ENCODE results near the gene PHF12. TPM values are rescaled to one million over a fixed set of nuclear protein-coding genes. Genes with fewer than 3 reads are reported as not detected.
A peak's percentile ranks its signal among the peaks of the same experiment; 100 is the strongest.

Gene PHF12
- total and polyA plus RNA-seq, 10 of the 15 experiments (the other 5 are each of a cell fraction or from before 2014, with no cell fraction given): 1.3 to 43.9 (median 19.2) TPM

DNA sequence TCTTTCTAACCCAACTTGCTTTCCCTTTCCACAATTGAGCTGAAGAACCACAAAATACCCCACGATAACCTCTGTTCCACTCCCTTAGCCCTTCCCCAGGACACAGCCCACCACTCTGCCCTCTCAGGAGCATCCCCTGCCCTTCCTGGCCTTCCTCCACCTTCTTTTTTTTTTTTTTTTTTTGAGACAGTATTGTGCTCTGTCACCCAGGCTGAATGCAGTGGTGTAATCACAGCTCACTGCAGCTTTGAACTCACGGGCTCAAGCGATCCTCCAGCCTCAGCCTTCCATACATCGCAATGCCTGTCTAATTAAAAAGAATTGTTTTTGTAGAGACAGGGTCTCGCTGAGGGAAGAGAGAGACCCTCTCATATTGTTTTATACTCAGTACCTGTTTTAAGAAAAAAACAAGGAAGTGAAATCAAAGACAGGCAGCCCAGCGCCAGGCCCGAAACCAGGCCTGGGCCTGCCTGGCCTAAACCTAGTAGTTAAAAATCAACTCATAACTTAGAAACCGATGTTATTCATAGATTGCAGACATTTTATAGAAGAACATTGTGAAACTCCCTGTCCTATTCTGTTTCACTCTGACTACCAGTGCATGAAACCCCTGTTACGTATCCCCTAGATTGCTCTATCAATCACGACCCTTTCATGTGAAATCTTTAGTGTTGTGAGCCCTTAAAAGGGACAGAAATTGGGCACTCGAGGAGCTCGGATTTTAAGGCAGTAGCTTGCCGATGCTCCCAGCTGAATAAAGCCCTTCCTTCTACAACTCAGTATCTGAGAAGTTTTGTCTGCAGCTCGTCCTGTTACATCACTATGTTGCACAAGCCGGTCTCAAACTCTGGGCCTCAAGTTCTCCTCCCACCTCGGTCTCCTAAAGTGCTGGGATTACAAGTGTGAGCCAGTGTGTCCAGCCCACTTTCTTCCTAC, 57.8 kb downstream of the PHF12 start (continued):
- TF ChIP-seq, protein P1, sequence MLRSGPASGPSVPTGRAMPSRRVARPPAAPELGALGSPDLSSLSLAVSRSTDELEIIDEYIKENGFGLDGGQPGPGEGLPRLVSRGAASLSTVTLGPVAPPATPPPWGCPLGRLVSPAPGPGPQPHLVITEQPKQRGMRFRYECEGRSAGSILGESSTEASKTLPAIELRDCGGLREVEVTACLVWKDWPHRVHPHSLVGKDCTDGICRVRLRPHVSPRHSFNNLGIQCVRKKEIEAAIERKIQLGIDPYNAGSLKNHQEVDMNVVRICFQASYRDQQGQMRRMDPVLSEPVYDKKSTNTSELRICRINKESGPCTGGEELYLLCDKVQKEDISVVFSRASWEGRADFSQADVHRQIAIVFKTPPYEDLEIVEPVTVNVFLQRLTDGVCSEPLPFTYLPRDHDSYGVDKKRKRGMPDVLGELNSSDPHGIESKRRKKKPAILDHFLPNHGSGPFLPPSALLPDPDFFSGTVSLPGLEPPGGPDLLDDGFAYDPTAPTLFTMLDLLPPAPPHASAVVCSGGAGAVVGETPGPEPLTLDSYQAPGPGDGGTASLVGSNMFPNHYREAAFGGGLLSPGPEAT (IDR thresholded peaks at IDR 0.05; ENCODE audit: low read depth): peak; percentile 63
- TF ChIP-seq JUNB (IDR thresholded peaks at IDR 0.05) (peak; percentile 63), NBN (IDR thresholded peaks at IDR 0.05) (peak; percentile 66; the same call in 1 of the 2 replicates), IKZF2 (IDR thresholded peaks at IDR 0.05) (peak; percentile 25 to 53; a peak in 2 of 4 replicates), NFIC (IDR thresholded peaks at IDR 0.05; ENCODE audit: low read depth, low read length) (peak; percentile 83; the same call in 1 of the 2 replicates), ZBED1 (IDR thresholded peaks at IDR 0.05; ENCODE audit: borderline replicate concordance) (peak; percentile 19; the same call in 1 of the 2 replicates), ETV6 (conservative IDR thresholded peaks at IDR 0.05 in 1 of 2, IDR thresholded peaks at IDR 0.05 in 1 of 2; ENCODE audit: borderline replicate concordance in 1 of 2, low read depth in 1 of 2) (peak in 1 of 2 experiments; percentile 42; a peak in 1 of 4 replicates), MEF2B (IDR thresholded peaks at IDR 0.05; ENCODE audit: partially characterized antibody, poor library complexity, severe bottlenecking) (peak; percentile 62), SPI1 (IDR thresholded peaks at IDR 0.05; ENCODE audit: borderline replicate concordance, insufficient read depth, low read depth, low read length) (peak; percentile 76), IKZF1 (conservative IDR thresholded peaks at IDR 0.05) (peak; percentile 56; the same call in 1 of the 2 replicates), MEF2A (IDR thresholded peaks at IDR 0.05; ENCODE audit: insufficient read depth, low read depth, low read length) (0 out of 2 replicates have a peak, but pooled peaks have one; percentile 41), CBFB (IDR thresholded peaks at IDR 0.05; ENCODE audit: low read depth) (0 out of 2 replicates have a peak, but pooled peaks have one; percentile 10), HDGF (IDR thresholded peaks at IDR 0.05) (peak; percentile 98), CREM (IDR thresholded peaks at IDR 0.05; ENCODE audit: low read depth) (peak; percentile 48; the same call in 1 of the 2 replicates), PAX5 (IDR thresholded peaks at IDR 0.05; ENCODE audit: borderline replicate concordance, low read depth, low read length) (peak; percentile 79; the same call in 1 of the 2 replicates), ZNF384 (IDR thresholded peaks at IDR 0.05; ENCODE audit: borderline replicate concordance, low read depth, low read length) (peak; percentile 78), TAF1 (IDR thresholded peaks at IDR 0.05; ENCODE audit: borderline replicate concordance, low read depth, low read length) (peak; percentile 14; the same call in 1 of the 2 replicates), MTA2 (IDR thresholded peaks at IDR 0.05; ENCODE audit: low read depth) (peak; percentile 70; the same call in 1 of the 2 replicates), YBX1 (IDR thresholded peaks at IDR 0.05) (0 out of 2 replicates have a peak, but pooled peaks have one; percentile 19)
- TF ChIP-seq, protein P2, sequence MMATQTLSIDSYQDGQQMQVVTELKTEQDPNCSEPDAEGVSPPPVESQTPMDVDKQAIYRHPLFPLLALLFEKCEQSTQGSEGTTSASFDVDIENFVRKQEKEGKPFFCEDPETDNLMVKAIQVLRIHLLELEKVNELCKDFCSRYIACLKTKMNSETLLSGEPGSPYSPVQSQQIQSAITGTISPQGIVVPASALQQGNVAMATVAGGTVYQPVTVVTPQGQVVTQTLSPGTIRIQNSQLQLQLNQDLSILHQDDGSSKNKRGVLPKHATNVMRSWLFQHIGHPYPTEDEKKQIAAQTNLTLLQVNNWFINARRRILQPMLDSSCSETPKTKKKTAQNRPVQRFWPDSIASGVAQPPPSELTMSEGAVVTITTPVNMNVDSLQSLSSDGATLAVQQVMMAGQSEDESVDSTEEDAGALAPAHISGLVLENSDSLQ (IDR thresholded peaks at IDR 0.05): peak; percentile 96
- TF ChIP-seq, protein P3, sequence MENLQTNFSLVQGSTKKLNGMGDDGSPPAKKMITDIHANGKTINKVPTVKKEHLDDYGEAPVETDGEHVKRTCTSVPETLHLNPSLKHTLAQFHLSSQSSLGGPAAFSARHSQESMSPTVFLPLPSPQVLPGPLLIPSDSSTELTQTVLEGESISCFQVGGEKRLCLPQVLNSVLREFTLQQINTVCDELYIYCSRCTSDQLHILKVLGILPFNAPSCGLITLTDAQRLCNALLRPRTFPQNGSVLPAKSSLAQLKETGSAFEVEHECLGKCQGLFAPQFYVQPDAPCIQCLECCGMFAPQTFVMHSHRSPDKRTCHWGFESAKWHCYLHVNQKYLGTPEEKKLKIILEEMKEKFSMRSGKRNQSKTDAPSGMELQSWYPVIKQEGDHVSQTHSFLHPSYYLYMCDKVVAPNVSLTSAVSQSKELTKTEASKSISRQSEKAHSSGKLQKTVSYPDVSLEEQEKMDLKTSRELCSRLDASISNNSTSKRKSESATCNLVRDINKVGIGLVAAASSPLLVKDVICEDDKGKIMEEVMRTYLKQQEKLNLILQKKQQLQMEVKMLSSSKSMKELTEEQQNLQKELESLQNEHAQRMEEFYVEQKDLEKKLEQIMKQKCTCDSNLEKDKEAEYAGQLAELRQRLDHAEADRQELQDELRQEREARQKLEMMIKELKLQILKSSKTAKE (IDR thresholded peaks at IDR 0.05; ENCODE audit: low read depth, poor library complexity, severe bottlenecking): peak; percentile 80
- TF ChIP-seq, protein P4, sequence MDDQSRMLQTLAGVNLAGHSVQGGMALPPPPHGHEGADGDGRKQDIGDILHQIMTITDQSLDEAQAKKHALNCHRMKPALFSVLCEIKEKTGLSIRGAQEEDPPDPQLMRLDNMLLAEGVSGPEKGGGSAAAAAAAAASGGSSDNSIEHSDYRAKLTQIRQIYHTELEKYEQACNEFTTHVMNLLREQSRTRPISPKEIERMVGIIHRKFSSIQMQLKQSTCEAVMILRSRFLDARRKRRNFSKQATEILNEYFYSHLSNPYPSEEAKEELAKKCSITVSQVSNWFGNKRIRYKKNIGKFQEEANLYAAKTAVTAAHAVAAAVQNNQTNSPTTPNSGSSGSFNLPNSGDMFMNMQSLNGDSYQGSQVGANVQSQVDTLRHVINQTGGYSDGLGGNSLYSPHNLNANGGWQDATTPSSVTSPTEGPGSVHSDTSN (IDR thresholded peaks at IDR 0.05; ENCODE audit: insufficient replicate concordance, low read depth, low read length): peak; percentile 84

All from GM12878 (cell line).